Stimulated activated naive B cell treated with anti-CD40 and anti-IgM and Interleukin-4, amounts not matched to agents 10 μg/mL and 1 μg/mL and 100 μg/mL, for 72 hours (primary cell): ENCODE results near the gene CKAP2.
"Not testable (repeated sequence)": the region's sequence is repeated elsewhere in the genome, so short reads cannot be mapped to it uniquely, and the experiment has no call there.

Experiments
- ATAC-seq, 2 donors: fragments of 150-1000 bp; cut with Tn5 transposase; replicated peaks; 2 replicates each; pipeline ENCODE4 v1.10.0; 2021; ENCODE audit warnings: moderate library complexity in 1 of 2
- DNase-seq: peaks from one replicate; pipeline ENCODE4 v3.0.0; 2021
- H3K27ac Mint-ChIP-seq: one replicate; pipeline ENCODE4 v1.8.0; 2022; ENCODE audit warnings: mild to moderate bottlenecking, mixed read lengths
- H3K27me3 Mint-ChIP-seq, 2 donors: one replicate each; pipeline ENCODE4 v1.8.0; 2022; ENCODE audit warnings: mixed read lengths in 2 of 2
- H3K36me3 Mint-ChIP-seq, 2 donors: one replicate each; pipeline ENCODE4 v1.8.0; 2022; ENCODE audit warnings: mixed read lengths in 2 of 2, mild to moderate bottlenecking in 1 of 2
- H3K4me1 Mint-ChIP-seq, 2 donors: one replicate each; pipeline ENCODE4 v1.8.0; 2022; ENCODE audit warnings: mixed read lengths in 2 of 2, mild to moderate bottlenecking in 1 of 2
- H3K4me3 Mint-ChIP-seq, 2 donors: one replicate each; pipeline ENCODE4 v1.8.0; 2022; ENCODE audit warnings: mild to moderate bottlenecking in 2 of 2, mixed read lengths in 2 of 2, moderate library complexity in 1 of 2
- H3K9me3 Mint-ChIP-seq, 2 donors: one replicate each; pipeline ENCODE4 v1.8.0; 2022; ENCODE audit warnings: mixed read lengths in 2 of 2, mild to moderate bottlenecking in 1 of 2

The CKAP2 gene

DNA sequence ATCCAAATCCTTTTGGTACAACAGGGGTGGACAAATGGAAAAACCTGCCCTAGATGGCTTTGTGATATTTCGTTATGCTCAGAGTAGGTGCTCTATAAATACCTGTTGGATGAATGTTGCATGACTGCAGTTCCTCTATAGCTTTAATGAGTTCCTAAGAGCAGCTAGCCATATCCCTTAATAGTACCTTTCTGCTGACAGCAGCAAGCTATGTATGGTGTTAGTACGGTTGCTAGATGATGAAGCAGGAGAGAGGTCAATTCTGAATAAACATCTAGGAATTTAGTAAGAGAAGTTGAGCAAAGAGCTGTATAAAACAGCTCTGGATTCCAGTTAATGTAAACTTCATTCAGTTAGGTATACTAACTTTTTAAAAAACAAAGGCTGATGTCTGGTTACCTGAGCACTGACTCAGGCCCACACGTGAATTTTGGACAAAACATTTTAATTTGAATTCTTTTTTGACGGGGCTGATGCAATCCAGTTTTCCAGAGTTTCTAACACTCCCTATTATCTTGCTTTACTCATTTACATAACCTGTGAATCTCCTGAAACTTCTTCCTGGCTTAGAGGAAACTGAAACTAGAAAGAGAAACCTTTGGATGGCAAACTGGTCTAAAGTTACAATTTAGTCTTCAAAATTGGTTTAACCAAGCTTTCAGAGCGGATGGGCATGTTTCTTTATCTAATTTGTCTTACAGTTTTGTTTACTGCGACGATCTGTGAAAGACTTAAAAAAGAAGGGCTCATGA lies 25.6 kb downstream of the CKAP2 start:
- H3K36me3 Mint-ChIP-seq, H3K4me3 Mint-ChIP-seq, H3K27me3 Mint-ChIP-seq, H3K4me1 Mint-ChIP-seq, H3K9me3 Mint-ChIP-seq, H3K27ac Mint-ChIP-seq, ATAC-seq, DNase-seq: not testable (repeated sequence)

DNA sequence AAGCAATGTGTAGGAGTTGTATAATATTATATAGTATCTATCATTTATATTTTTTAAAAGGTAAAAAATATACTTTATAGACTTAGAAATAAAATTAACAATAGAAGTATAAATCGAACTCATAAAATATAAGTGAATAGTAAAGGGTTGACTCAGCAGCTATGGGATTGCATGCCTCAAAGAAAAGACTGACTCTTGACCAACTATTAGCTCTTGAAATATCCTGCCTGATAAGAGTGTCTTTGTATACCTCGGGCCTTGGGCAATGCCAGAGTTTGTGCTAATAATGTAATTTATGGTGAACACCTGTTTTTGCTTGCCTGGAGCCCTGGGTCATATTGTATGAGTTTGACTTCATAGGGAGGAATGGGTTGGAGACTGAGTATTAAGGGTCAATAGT lies 31.8 kb downstream of the CKAP2 start:
- not testable (repeated sequence) for DNase-seq, H3K4me1 Mint-ChIP-seq, H3K27me3 Mint-ChIP-seq, ATAC-seq, H3K27ac Mint-ChIP-seq, H3K36me3 Mint-ChIP-seq, H3K4me3 Mint-ChIP-seq, H3K9me3 Mint-ChIP-seq

DNA sequence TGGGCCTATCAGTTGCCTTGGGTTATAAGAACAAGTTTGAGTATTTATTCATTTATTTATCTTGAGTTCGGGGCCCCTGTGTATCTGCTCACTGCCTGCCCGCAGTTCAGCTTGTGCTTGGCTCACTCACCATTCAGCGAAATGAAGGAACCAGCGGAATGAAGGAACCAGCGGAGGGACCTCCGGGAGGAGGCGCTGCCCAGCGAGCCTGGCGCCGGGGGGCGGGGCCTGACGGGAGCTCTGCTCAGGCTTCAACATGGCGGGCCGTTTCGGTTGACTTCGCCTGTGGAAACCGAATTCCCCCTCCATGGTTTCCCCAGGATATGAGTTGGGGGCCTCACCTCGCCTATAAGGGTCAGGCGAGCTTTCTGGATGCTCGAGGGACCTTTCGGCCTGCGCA lies 33.5 kb downstream of the CKAP2 start:
- H3K9me3 Mint-ChIP-seq, H3K27ac Mint-ChIP-seq, H3K4me3 Mint-ChIP-seq, H3K36me3 Mint-ChIP-seq, DNase-seq, H3K4me1 Mint-ChIP-seq, H3K27me3 Mint-ChIP-seq, ATAC-seq: not testable (repeated sequence)

DNA sequence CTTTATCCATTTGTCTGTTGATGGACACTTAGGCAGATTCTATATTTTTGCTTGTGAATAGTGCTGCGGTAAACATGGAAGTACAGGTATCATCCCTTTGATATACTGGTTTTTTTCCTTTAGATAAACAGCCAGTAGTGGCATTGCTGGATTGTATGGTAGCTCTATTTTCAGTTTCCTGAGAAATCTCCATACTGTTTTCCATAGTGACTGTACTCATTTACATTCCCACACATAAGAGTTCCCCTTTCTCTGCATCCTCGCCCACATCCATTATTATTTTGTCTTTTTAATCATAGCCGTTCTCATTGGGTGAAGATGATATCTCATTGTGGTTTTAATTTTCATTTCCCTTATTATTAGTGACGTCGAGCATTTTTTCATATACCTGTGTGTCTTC lies 35.7 kb downstream of the CKAP2 start:
- ATAC-seq, H3K27me3 Mint-ChIP-seq, H3K36me3 Mint-ChIP-seq: not testable (repeated sequence)

DNA sequence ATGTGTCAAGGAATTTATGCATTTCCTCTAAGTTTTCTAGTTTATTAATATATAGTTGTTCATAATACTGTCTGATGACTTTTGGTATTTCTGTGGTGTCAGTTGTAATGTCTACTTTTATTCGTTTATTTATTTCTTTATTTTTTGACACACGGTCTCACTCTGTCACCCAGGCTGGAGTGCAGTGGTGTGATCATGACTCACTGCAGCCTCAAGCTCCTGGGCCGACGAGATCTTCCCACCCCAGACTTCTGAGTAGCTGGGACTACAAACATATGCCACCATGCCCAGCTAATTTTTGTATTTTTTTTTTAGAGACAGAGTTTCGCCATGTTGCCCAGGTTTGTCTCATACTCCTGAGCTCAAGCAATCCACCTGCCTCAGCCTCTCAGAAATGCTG lies 39.0 kb downstream of the CKAP2 start:
- not testable (repeated sequence) for DNase-seq, H3K4me1 Mint-ChIP-seq, H3K9me3 Mint-ChIP-seq, H3K27me3 Mint-ChIP-seq, H3K4me3 Mint-ChIP-seq, ATAC-seq, H3K36me3 Mint-ChIP-seq, H3K27ac Mint-ChIP-seq

More for the DNA sequence above, 35.7 kb downstream of the CKAP2 start:
- not testable (repeated sequence) for H3K4me3 Mint-ChIP-seq, H3K4me1 Mint-ChIP-seq, DNase-seq, H3K27ac Mint-ChIP-seq, H3K9me3 Mint-ChIP-seq

DNA sequence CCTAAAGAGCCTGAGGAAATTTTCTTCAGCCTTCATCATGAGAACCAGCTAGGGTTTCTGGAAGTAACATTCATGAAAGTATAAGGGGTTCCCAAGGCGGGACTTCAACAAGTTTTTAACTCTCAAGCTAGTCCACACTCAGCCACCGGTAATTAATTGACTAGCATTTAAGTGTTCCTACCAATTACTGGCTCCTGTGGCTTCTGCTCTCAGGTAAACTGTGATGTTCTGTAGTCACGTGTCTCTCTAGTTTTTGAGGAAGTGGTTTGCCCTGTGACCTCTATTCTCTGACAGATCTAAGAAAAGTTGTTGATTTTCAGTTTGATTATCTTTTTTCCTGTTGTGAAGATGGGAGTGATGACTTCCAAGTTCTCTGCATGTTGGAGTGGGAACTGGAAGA lies 42.7 kb downstream of the CKAP2 start:
- not testable (repeated sequence) for H3K4me1 Mint-ChIP-seq, H3K9me3 Mint-ChIP-seq, DNase-seq, H3K36me3 Mint-ChIP-seq, H3K27me3 Mint-ChIP-seq, H3K27ac Mint-ChIP-seq, H3K4me3 Mint-ChIP-seq
- ATAC-seq = peak; percentile 82 to 86

DNA sequence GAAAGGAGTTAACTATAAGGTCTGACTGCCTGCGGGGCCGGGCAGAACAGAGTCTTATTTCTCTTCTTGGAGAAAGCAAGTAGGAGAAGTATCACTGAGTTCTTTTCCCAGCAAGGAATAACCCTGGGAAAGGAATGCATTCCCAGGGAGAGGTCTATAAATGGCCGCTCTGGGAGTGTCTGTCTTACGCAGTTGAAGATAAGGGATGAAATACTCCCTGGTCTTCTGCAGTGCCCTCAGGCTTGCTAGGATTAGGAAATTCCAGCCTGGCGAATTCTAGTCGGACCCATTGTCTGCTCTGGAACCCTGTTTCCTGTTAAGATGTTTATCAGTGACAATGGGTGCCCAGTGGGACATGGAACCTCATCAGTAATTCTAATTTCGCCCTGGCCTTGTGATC lies 47.0 kb downstream of the CKAP2 start:
- not testable (repeated sequence) for ATAC-seq, H3K27ac Mint-ChIP-seq, H3K27me3 Mint-ChIP-seq, H3K4me3 Mint-ChIP-seq, DNase-seq, H3K36me3 Mint-ChIP-seq, H3K4me1 Mint-ChIP-seq
- H3K9me3 Mint-ChIP-seq = peaks cover 5 to 13% of the 10 kb centered on the region in 2 donors

DNA sequence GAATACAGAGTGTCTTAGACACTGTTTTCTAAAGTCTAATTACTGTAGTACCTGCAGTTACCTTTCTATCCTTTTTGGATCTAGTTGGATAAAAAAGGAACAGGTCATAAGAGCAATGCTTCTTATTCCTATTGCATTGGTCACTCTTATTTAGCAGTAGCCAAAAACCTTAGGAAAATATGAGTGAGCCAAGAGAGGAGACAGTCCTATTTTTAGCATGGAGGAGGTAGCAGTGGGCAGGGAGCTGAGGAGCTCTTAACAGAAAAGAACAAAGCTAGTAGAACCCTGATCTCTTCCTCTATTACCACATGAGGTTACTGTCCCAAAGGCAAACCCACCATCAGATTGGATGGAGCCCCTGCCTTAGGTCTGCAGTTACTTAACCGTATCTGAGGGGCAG lies 50.6 kb downstream of the CKAP2 start:
- H3K4me3 Mint-ChIP-seq, H3K4me1 Mint-ChIP-seq, ATAC-seq, H3K27me3 Mint-ChIP-seq, DNase-seq, H3K36me3 Mint-ChIP-seq, H3K27ac Mint-ChIP-seq: not testable (repeated sequence)
- H3K9me3 Mint-ChIP-seq = peaks cover 5 to 13% of the 10 kb centered on the region in 2 donors

DNA sequence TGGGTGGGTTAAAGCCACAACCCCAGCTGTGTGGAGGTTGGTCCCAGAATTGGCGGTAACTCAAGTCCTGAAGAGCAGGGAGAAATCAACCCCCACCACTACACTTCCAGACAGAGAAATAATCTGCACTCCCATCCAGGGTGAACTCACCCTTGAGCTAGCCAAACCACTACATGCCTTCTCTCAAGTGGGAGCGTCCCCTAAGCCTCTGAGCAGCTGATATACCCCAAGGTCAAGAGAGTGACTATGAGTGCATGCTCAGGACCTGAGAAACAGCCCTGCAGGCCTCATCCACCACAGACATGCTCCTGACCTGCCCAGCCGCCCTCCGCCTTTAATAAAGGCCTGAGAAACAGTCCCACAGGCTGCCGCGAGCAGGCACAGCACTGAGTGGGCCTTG lies 54.3 kb downstream of the CKAP2 start:
- not testable (repeated sequence) for H3K36me3 Mint-ChIP-seq, H3K4me3 Mint-ChIP-seq, DNase-seq, H3K4me1 Mint-ChIP-seq, H3K9me3 Mint-ChIP-seq, ATAC-seq, H3K27ac Mint-ChIP-seq, H3K27me3 Mint-ChIP-seq

DNA sequence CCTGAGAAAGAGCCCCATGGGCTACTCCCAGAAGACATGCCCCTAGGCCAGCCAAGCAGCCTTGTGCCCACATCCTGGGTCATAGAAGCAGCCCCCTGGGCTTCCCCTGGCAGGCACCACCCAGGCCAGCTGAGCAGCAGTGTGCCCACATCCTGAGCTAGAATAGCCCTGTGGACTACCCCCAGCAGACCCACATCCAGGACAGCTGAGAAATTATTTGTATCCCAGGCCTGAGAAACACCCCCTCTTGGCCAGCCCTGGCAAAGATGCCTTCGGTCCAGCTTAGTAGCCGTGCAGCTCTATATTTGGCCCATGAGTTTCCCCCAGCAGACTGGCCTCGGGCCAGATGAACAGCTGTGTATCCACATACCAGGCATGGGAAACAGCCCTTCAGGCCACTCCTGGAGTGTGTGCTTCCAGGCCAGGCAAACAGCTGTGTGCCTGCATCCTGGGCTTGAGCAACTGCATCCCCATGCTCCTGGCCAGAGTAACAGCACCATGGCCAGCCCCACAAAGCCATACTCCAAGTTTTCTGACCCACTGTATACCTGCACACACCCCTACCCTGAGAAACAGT lies 55.0 kb downstream of the CKAP2 start:
- ATAC-seq, H3K27ac Mint-ChIP-seq, H3K9me3 Mint-ChIP-seq, H3K4me1 Mint-ChIP-seq, H3K4me3 Mint-ChIP-seq, H3K36me3 Mint-ChIP-seq, H3K27me3 Mint-ChIP-seq, DNase-seq: not testable (repeated sequence)

DNA sequence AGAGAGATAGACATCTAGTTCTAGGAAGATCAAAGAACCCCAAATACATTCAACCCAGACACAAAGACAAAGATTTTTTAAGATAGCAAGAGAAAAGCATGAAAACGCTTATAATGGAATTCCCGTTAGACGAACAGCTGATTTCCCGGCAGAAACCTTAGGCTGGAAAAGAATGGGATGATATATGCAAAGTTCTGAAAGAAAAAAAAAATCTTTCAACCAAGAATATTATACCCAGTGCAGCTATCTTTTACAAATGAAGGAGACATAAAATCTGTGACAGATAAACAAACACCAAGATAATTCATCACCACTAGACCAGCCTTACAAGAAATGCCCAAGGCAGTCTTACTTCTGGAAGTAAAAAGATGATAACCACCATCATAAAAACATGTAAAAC lies 56.3 kb downstream of the CKAP2 start:
- DNase-seq, H3K27me3 Mint-ChIP-seq, H3K4me3 Mint-ChIP-seq, ATAC-seq, H3K4me1 Mint-ChIP-seq, H3K36me3 Mint-ChIP-seq, H3K27ac Mint-ChIP-seq, H3K9me3 Mint-ChIP-seq: not testable (repeated sequence)

DNA sequence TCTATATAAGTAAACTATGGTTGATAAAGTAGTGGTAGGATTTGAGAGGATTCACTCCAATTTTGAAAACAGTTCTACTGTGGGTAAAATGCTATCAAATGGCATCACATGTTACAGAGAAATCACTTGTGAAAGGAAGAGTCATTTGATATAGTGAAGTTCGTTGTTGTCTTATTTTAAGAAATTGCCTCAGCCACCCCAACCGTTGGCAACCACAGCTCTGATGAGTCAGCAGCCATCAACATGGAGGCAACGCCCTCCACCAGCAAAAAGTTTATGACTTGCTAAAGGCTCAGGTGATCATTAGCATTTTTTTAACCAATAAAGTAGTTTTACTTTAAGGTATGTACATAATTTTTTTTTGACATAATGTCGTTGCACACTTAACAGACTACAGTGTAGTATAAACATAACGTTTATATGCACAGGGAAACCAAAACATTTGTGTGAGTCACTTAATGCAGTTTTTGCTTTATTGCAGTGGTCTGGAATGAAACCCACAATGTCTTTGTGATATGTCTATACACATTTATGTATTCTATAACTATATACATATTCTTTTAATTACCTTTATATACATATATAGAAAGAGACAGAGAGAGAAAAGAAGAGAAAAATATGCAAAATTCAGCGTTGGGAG lies 58.8 kb downstream of the CKAP2 start:
- not testable (repeated sequence) for H3K4me3 Mint-ChIP-seq, H3K9me3 Mint-ChIP-seq, H3K4me1 Mint-ChIP-seq, ATAC-seq, DNase-seq, H3K27ac Mint-ChIP-seq, H3K27me3 Mint-ChIP-seq, H3K36me3 Mint-ChIP-seq

DNA sequence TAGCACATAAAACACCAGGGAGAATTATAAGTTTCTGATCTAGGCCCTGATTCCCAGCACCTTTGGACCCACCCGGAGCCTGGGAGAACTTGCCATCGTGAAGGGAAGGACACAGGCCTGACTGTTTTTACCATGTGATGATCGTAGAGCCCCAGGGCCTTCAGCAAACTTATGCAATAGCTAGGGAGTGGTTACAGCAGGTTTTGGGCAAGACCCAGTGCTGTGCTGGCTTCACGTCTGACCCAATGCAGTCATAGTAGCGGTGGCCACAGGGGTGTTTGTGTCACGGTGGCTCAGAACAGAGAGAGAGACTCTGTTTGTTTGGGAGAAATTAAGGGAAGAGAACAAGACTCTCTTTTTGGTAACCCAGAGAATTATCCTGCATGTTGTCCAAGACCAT lies 68.0 kb downstream of the CKAP2 start:
- not testable (repeated sequence) for ATAC-seq, DNase-seq, H3K4me3 Mint-ChIP-seq, H3K27ac Mint-ChIP-seq, H3K36me3 Mint-ChIP-seq, H3K4me1 Mint-ChIP-seq, H3K9me3 Mint-ChIP-seq
- H3K27me3 Mint-ChIP-seq = peaks cover 3 to 11% of the 10 kb centered on the region in 2 donors
